Mucosa of descending colon (tissue), 3 donors: Measurements from ENCODE around the gene CLEC5A. TPM values are rescaled to one million over a fixed set of nuclear protein-coding genes. Genes with fewer than 3 reads are reported as not detected.

Experiments used
- ATAC-seq: fragments of 200-7000 bp; cut with Tn5 transposase; one replicate; pipeline ENCODE4 v1.9.1; 2020; ENCODE audit warnings: mild to moderate bottlenecking, moderate library complexity
- DNase-seq, 3 donors: peaks; one replicate each; pipeline ENCODE4 v3.0.0-alpha.2; 2020
- H3K36me3 ChIP-seq: fragments of 200-600 bp; one replicate; pipeline ENCODE4 v1.8.0; 2021; ENCODE audit warnings: low read depth, mild to moderate bottlenecking
- H3K4me1 ChIP-seq: fragments of 200-600 bp; one replicate; pipeline ENCODE4 v1.8.0; 2021; ENCODE audit warnings: low read depth, mild to moderate bottlenecking
- H3K4me3 ChIP-seq: fragments of 200-600 bp; one replicate; pipeline ENCODE4 v1.8.0; 2021; ENCODE audit warnings: mild to moderate bottlenecking
- H3K9me3 ChIP-seq: fragments of 200-600 bp; one replicate; pipeline ENCODE4 v1.8.0; 2021; ENCODE audit warnings: mild to moderate bottlenecking
- intact Hi-C, 2 donors: fragments of 100-400 bp; cut with DNase I in 1 of 2; cut with micrococcal nuclease in 1 of 2; formaldehyde crosslinking; loops; one replicate each; pipeline versions ENCODE4 v1.11.0 to v1.11.1; 2022; cut with DNase I, micrococcal nuclease
- long read RNA-seq, 2 donors: library from polyadenylated mRNA; unstranded; transcript quantifications; one replicate each; pipeline ENCODE4 v2.0.0, GENCODE V29; 2019 to 2021
- total RNA-seq, 3 donors: library from RNA; stranded (reverse); fragmentation: NEBNext Ultra II Directional in 2 of 3; extraction: Animal tissue kit (Norgen Biotek cat#: 25700) in 2 of 3; gene quantifications; one replicate each; pipeline versions ENCODE4 v1.2.1 to v1.2.4, GENCODE V29; 2021 to 2023
- TF ChIP-seq, protein P1 (sequence below): fragments of 200-600 bp; IDR thresholded peaks from one replicate; pipeline ENCODE4 v1.8.0; 2022; ENCODE audit warnings: antibody characterized with exemption, mild to moderate bottlenecking
- donor health status: DM: no; HTN: no; CAD: no; lungs with moderate emphysema.
- donor health status: DM: no; HTN: no; CAD: no.
- donor health status: DM: no; HTN: yes; CAD: no.

CLEC5A gene
- under 1 TPM in 2 of 3 donors, not detected in 1; 0.38 to 0.41 TPM for total RNA-seq
- long read RNA-seq, donor 1: 0 reads
- long read RNA-seq, donor 2: 0 reads

DNA sequence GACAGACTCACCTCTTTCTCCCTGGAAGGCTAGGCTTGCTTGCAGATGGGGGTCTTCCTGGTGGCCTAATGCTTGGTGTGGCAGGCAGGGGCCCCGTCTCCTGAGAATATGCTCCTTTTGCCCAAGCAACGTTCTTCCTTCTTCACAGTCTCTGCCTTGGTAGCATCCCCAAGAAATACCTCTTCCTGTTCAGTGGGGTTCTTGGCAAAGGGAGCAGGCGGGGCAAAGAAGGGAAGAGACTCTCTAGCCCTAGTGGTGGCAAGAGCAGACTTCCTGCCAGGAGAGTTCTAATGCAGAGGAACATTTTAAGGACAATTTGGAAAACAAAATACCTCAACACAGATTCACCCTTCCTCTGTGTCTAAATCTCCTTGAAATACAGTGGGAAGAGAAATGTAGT, at the start of gene CLEC5A:
TSS of gene CLEC5A (minus strand) at position 179 of the 400 bp plus-strand sequence. CDS start 682 bp downstream, outside the sequence.
- Histone ChIP-seq H3K36me3 (no peaks in the 10 kb centered on the region), H3K9me3 (no peaks in the 10 kb centered on the region), H3K4me1 (no peaks in the 10 kb centered on the region), H3K4me3 (no peak within 1 kb of the TSS)
- intact Hi-C loops: no loop called here
- DNase-seq (no peak), ATAC-seq (no peak)
- TF ChIP-seq, protein P1, sequence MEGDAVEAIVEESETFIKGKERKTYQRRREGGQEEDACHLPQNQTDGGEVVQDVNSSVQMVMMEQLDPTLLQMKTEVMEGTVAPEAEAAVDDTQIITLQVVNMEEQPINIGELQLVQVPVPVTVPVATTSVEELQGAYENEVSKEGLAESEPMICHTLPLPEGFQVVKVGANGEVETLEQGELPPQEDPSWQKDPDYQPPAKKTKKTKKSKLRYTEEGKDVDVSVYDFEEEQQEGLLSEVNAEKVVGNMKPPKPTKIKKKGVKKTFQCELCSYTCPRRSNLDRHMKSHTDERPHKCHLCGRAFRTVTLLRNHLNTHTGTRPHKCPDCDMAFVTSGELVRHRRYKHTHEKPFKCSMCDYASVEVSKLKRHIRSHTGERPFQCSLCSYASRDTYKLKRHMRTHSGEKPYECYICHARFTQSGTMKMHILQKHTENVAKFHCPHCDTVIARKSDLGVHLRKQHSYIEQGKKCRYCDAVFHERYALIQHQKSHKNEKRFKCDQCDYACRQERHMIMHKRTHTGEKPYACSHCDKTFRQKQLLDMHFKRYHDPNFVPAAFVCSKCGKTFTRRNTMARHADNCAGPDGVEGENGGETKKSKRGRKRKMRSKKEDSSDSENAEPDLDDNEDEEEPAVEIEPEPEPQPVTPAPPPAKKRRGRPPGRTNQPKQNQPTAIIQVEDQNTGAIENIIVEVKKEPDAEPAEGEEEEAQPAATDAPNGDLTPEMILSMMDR: no peak

DNA sequence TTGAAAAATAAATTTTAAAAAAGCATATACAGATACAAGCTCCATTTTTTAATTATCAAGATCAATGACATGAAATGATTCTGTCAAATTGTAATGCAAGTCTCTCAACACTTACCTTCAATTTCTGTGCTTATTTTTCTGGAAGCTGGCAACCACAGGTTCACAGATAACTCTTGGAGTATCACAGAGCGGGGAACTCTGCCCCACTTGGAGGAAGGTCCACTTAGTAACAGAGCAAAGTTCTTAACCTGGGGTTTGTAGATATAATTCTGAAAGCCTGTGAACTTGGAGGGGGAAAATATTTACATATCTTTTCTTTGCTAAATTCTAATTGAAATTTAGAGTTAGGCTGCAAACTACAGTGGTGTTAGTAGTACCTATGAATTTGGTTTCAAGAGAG, 46.6 kb upstream of the CLEC5A start:
- TF ChIP-seq, protein P1: no peak

DNA sequence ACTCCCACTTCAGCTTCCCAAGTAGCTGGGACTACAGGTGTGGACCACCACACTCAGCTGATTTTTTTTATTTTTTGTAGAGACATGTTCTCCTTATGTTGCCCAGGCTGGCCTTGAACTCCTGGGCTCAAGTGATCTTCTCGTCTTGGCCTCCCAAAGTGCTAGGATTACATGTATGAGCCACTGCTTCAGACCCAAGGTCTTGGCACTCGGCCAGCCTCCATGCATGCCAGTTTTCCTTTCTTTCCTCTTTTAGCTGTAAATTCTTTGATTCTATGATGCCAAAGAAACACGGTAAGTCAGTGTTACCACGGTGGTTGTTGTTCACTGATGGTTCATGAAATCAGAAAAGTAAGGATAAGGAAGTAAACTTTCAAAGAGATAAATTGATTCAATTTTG, 45.9 kb upstream of the CLEC5A start:
- no peaks in the 10 kb centered on the region for H3K36me3 ChIP-seq
- no peak overlapping the region for H3K4me3 ChIP-seq
- TF ChIP-seq, protein P1: no peak
- H3K4me1 ChIP-seq: no peaks in the 10 kb centered on the region
- ATAC-seq (no peak), DNase-seq (no peak)
- intact Hi-C loops: no loop called here
- no peaks in the 10 kb centered on the region for H3K9me3 ChIP-seq

More for the DNA sequence above, 46.6 kb upstream of the CLEC5A start:
- intact Hi-C loops: no loop called here
- Histone ChIP-seq H3K9me3 (no peaks in the 10 kb centered on the region), H3K4me1 (no peaks in the 10 kb centered on the region), H3K36me3 (no peaks in the 10 kb centered on the region), H3K4me3 (no peak overlapping the region)
- ATAC-seq: no peak
- DNase-seq: no peak

DNA sequence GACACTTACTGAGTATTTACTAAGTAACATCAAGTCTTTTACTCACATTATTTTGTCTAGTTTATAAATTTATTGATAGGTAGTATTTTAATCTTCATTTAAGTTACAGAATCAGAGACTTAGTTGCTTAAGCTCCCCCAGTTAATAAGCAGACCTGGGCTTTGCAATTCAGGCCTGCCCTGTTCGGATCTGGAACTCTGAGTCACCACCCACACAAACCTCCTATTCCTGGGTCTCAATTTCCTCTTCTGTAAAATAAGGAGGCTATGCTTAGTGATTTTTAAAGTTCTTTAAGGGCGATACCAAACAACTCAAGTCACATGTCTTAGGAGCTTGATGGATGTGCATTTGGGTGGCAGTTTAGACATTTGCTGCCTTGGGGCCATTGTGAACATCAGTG, 45.4 kb upstream of the CLEC5A start:
- intact Hi-C loops: no loop called here

DNA sequence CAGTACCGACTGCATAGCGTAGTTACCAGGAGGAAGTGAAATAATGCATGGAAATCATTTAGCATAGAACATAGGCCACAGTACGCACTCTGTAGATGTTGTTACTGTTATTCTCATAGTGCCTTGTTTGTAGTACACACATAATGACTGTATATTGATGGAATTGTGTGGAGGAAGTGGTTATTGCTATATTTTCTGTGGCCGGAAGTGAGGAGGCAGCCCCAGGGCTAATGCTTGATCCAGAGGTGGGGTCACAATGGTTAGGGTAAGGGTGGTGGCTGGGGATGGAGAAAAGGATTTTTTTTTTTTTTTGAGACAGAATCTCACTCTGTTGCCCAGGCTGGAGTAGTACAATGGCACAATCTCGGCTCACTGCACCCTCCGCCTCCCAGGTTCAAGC, 44.4 kb upstream of the CLEC5A start:
- ATAC-seq (no peak), DNase-seq (no peak)
- intact Hi-C loops: no loop called here
- TF ChIP-seq, protein P1: no peak
- H3K9me3 ChIP-seq: no peaks in the 10 kb centered on the region
- no peak overlapping the region for H3K4me3 ChIP-seq
- H3K36me3 ChIP-seq: no peaks in the 10 kb centered on the region
- H3K4me1 ChIP-seq: no peaks in the 10 kb centered on the region

More for the DNA sequence above, 45.4 kb upstream of the CLEC5A start:
- H3K36me3 ChIP-seq: no peaks in the 10 kb centered on the region
- no peak for DNase-seq
- H3K4me3 ChIP-seq: no peak overlapping the region
- H3K4me1 ChIP-seq: no peaks in the 10 kb centered on the region
- H3K9me3 ChIP-seq: no peaks in the 10 kb centered on the region
- TF ChIP-seq, protein P1: no peak
- no peak for ATAC-seq
